Panc1 (cell line): ENCODE results near the gene NR5A1. TPM values are rescaled to one million over a fixed set of nuclear protein-coding genes. Genes with fewer than 3 reads are reported as not detected.

Source experiments
- ATAC-seq: fragments of 200-7000 bp; cut with Tn5 transposase; 2 replicates; pipeline ENCODE4 v1.9.1; 2020; ENCODE audit warnings: mild to moderate bottlenecking, moderate library complexity
- BruUV-seq: library from RNA; stranded (reverse); fragments of 400-500 nt; replicated peaks from 2 replicates; lab custom pipeline; 2021; lab: Mats Ljungman, UMichigan
- CTCF ChIA-PET: fragments of 300-600 bp; sonication (Branson Sonifier 250); formaldehyde crosslinking; loops from one replicate; lab custom pipeline; 2022; ENCODE audit warnings: antibody characterized with exemption; lab: Charles Lee
- POLR2A ChIA-PET: fragments of 300-600 bp; sonication (Branson Sonifier 250); formaldehyde crosslinking; loops from one replicate; lab custom pipeline; 2022; ENCODE audit warnings: antibody characterized with exemption; lab: Charles Lee
- DNase-seq: peaks from one replicate; pipeline ENCODE4 v3.0.0-alpha.2; 2010; ENCODE audit warnings: low read depth, low spot score
- H3K27ac ChIP-seq: 2 replicates; pipeline ENCODE4 v1.5.1; 2011; ENCODE audit warnings: mild to moderate bottlenecking, low read length, inconsistent platforms
- H3K27me3 ChIP-seq: fragments of 200-500 bp; sonication (Bioruptor generic); 2 replicates; pipeline ENCODE4 v1.6.0; 2014; ENCODE audit warnings: low read length, inconsistent platforms; ENCODE audit not compliant: control insufficient read depth, insufficient read depth
- H3K36me3 ChIP-seq: fragments of 200-500 bp; sonication (Bioruptor generic); 2 replicates; pipeline ENCODE4 v1.5.1; 2014; ENCODE audit warnings: inconsistent platforms, mild to moderate bottlenecking, low read length, moderate library complexity; ENCODE audit not compliant: control insufficient read depth, insufficient read depth
- H3K4me1 ChIP-seq: 2 replicates; pipeline ENCODE4 v1.5.1; 2011; ENCODE audit warnings: inconsistent platforms, mild to moderate bottlenecking, low read length, moderate library complexity; ENCODE audit not compliant: control insufficient read depth, insufficient read depth
- H3K4me3 ChIP-seq, 2 experiments: 2 replicates each; pipeline ENCODE4 v1.5.1; 2011 to 2012; ENCODE audit warnings: low read depth in 2 of 2, low read length in 2 of 2, mild to moderate bottlenecking in 2 of 2, inconsistent platforms in 1 of 2, moderate library complexity in 1 of 2
- H3K9me3 ChIP-seq: fragments of 200-500 bp; sonication (Bioruptor generic); 2 replicates; pipeline ENCODE4 v1.5.1; 2014; ENCODE audit warnings: low read depth, mild to moderate bottlenecking, inconsistent platforms, low read length, moderate library complexity; ENCODE audit not compliant: control insufficient read depth, insufficient read depth
- POLR2AphosphoS5 ChIP-seq: IDR thresholded peaks from 2 replicates; pipeline ENCODE4 v1.6.1; 2012; ENCODE audit warnings: mild to moderate bottlenecking, low read depth, low read length, moderate library complexity
- SIN3A ChIP-seq: IDR thresholded peaks from 2 replicates; pipeline ENCODE4 v1.6.1; 2012; ENCODE audit warnings: low read depth, mild to moderate bottlenecking, low read length, moderate library complexity, borderline replicate concordance; ENCODE audit not compliant: insufficient read depth
- TCF7L2 ChIP-seq: IDR thresholded peaks from 2 replicates; pipeline ENCODE4 v1.6.1; 2011; ENCODE audit warnings: mild to moderate bottlenecking, low read depth, low read length, inconsistent platforms
- in situ Hi-C: cut with HindIII; loops from 2 replicates; pipeline ENCODE4 v1.10.0; 2016; ENCODE audit warnings: low sequenced_read_pairs, low pct_unique_long_range_greater_than_20kb
- intact Hi-C: fragments of 100-400 bp; cut with micrococcal nuclease; formaldehyde crosslinking; loops from one replicate; pipeline ENCODE4 v1.10.0; 2022; ENCODE audit not compliant: unreplicated experiment
- total RNA-seq: library from RNA; stranded (reverse); gene quantifications from one replicate; pipeline ENCODE4 v1.2.1, GENCODE V29; 2021; ENCODE audit not compliant: unreplicated experiment
- TF ChIP-seq, protein P1 (sequence below): fragments of 450-650 bp; IDR thresholded peaks from 2 replicates; pipeline ENCODE4 v1.5.1; 2017; ENCODE audit warnings: mild to moderate bottlenecking
- TF ChIP-seq, protein P2 (sequence below), 2 experiments: IDR thresholded peaks; 2 replicates each; pipeline ENCODE4 v1.6.1; 2011 to 2012; ENCODE audit warnings: low read depth in 2 of 2, control low read depth in 1 of 2, low read length in 1 of 2, mild to moderate bottlenecking in 1 of 2, moderate library complexity in 1 of 2; ENCODE audit not compliant: insufficient read depth in 1 of 2

Gene NR5A1
- total RNA-seq, 1 experiment from 2014 or later, result 2.5 TPM

DNA sequence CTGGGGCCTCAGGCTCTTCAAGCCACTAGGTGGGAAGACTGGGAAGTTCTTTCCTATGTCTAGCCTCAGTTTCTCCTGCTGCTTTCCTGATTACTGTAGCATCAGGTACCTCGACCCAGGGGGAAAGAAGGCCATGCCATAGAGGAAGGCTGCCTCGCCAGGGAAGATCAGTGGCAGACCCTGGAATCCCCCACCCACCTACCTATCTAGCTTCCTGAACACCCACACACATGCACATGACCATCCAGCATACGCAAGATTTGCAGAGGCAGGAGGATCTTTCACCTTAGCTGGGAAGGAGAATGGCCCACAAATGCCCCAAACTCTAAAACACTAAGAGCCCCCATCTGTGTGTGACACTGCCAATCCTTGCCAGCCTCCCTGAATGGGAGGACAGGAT, 8.0 kb downstream of the NR5A1 start:
- ChIA-PET CTCF (no interaction called here), POLR2A (no interaction called here)
- TF ChIP-seq, protein P1, sequence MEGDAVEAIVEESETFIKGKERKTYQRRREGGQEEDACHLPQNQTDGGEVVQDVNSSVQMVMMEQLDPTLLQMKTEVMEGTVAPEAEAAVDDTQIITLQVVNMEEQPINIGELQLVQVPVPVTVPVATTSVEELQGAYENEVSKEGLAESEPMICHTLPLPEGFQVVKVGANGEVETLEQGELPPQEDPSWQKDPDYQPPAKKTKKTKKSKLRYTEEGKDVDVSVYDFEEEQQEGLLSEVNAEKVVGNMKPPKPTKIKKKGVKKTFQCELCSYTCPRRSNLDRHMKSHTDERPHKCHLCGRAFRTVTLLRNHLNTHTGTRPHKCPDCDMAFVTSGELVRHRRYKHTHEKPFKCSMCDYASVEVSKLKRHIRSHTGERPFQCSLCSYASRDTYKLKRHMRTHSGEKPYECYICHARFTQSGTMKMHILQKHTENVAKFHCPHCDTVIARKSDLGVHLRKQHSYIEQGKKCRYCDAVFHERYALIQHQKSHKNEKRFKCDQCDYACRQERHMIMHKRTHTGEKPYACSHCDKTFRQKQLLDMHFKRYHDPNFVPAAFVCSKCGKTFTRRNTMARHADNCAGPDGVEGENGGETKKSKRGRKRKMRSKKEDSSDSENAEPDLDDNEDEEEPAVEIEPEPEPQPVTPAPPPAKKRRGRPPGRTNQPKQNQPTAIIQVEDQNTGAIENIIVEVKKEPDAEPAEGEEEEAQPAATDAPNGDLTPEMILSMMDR, result no peak
- TF ChIP-seq TCF7L2, result no peak
- no peak for TF ChIP-seq POLR2AphosphoS5
- TF ChIP-seq, protein P2, sequence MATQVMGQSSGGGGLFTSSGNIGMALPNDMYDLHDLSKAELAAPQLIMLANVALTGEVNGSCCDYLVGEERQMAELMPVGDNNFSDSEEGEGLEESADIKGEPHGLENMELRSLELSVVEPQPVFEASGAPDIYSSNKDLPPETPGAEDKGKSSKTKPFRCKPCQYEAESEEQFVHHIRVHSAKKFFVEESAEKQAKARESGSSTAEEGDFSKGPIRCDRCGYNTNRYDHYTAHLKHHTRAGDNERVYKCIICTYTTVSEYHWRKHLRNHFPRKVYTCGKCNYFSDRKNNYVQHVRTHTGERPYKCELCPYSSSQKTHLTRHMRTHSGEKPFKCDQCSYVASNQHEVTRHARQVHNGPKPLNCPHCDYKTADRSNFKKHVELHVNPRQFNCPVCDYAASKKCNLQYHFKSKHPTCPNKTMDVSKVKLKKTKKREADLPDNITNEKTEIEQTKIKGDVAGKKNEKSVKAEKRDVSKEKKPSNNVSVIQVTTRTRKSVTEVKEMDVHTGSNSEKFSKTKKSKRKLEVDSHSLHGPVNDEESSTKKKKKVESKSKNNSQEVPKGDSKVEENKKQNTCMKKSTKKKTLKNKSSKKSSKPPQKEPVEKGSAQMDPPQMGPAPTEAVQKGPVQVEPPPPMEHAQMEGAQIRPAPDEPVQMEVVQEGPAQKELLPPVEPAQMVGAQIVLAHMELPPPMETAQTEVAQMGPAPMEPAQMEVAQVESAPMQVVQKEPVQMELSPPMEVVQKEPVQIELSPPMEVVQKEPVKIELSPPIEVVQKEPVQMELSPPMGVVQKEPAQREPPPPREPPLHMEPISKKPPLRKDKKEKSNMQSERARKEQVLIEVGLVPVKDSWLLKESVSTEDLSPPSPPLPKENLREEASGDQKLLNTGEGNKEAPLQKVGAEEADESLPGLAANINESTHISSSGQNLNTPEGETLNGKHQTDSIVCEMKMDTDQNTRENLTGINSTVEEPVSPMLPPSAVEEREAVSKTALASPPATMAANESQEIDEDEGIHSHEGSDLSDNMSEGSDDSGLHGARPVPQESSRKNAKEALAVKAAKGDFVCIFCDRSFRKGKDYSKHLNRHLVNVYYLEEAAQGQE (IDR thresholded peaks at IDR 0.05; ENCODE audit: insufficient read depth in 1 of 2, low read depth in 2 of 2, low read length in 1 of 2), result no peak
- TF ChIP-seq SIN3A, result no peak
- no peaks in the 10 kb centered on the region for H3K4me1 ChIP-seq
- no peak overlapping the region for H3K4me3 ChIP-seq
- no peaks in the 10 kb centered on the region for H3K36me3 ChIP-seq
- intact Hi-C loops (no loop called here), in situ Hi-C loops (no loop called here)
- no TSS peak for BruUV-seq
- DNase-seq, result no peak
- H3K27ac ChIP-seq, result no peak overlapping the region
- no peak for ATAC-seq
- H3K9me3 ChIP-seq, result no peaks in the 10 kb centered on the region
- no peaks in the 10 kb centered on the region; the same call in 1 of the 2 replicates for H3K27me3 ChIP-seq

DNA sequence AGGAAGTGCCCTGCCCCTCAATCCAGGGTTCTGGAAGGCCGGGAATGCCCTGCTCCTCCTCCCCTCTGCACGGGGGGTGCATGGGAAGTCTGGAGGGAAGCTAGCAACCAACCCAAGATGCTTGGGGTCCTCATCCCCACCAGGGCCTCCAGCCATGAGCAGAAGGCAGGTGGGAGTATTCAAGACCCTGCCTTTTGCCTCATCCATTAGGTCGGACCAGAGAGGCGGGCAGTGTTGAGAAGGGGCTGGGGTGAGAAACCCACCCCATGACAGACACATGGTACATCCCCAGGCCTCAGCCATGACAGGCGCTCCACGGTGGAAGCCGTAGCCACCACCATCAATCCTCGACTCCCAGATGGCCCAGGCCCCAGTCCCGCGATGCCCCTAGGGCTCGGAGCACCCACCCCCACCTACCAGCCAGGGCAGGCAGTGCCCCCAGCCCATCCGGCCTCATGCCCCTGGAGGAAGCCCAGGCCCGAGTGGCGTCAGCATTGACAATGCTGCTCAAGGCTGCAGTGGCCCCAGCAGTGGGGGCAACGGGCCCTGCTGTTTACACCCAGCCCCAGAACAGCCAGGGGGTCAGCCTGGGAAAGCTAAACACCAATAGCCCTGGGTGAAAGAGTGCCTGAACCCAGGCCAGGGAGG, 8.6 kb downstream of the NR5A1 start:
- Histone ChIP-seq H3K4me1 (no peaks in the 10 kb centered on the region), H3K36me3 (no peaks in the 10 kb centered on the region), H3K9me3 (no peaks in the 10 kb centered on the region), H3K4me3 (no peak overlapping the region), H3K27ac (no peak overlapping the region), H3K27me3 (no peaks in the 10 kb centered on the region; the same call in 1 of the 2 replicates)
- intact Hi-C loops, result no loop called here
- ChIA-PET CTCF (no interaction called here), POLR2A (no interaction called here)
- TF ChIP-seq, protein P1, result no peak
- TF ChIP-seq, protein P2 (IDR thresholded peaks at IDR 0.05; ENCODE audit: insufficient read depth in 1 of 2, low read depth in 2 of 2, low read length in 1 of 2), result no peak
- TF ChIP-seq POLR2AphosphoS5 (no peak), SIN3A (no peak), TCF7L2 (no peak)
- no peak for ATAC-seq
- in situ Hi-C loops, result no loop called here
- DNase-seq, result no peak
- BruUV-seq, result no TSS peak
